NK-92 treated with Interleukin-12 subunit alpha and Interleukin-12 subunit beta, amount 100 ng/mL, for 24 hours (cell line): ENCODE results near the gene NUP54.

Source experiments
- DNase-seq: peaks from one replicate; lab custom pipeline; 2025; lab: John Stamatoyannopoulos, UW

NUP54 gene

GRCh38 chr4:76072760-76073159 is 75.4 kb downstream of the NUP54 start:
- no peak for DNase-seq

- peak; percentile 24 for DNase-seq
These were observed 80.4 kb downstream of the NUP54 start for GRCh38 chr4:76067652-76068286.

GRCh38 chr4:76066546-76066945 is 81.7 kb downstream of the NUP54 start:
- DNase-seq = no peak
